Measurements from ENCODE around the gene SLC43A2. TPM values are rescaled to one million over a fixed set of nuclear protein-coding genes. Genes with fewer than 3 reads are reported as not detected.

Gene SLC43A2
- total RNA-seq, 1 experiment from 2014 or later, result 5.6 TPM

- CTCF ChIA-PET, result interaction anchor here (0.7 to 2.7 kb wide), 3 partner anchors 11 to 52 kb away, joined by 3 to 13 read pairs (median 4); no protein-coding TSS in a partner anchor
- POLR2A ChIA-PET, result interaction anchor here (0.5 to 7.0 kb wide), 11 partner anchors 11 to 230 kb away, joined by 3 to 58 read pairs (median 4); partner anchors contain the start of genes PITPNA and RILP
- H3K4me1 Mint-ChIP-seq (ENCODE audit: insufficient read depth, unreplicated experiment), result peaks cover 18% of the 10 kb centered on the region
- H3K9me3 Mint-ChIP-seq (ENCODE audit: unreplicated experiment), result no peaks in the 10 kb centered on the region
- H3K36me3 Mint-ChIP-seq (ENCODE audit: insufficient read depth, unreplicated experiment), result peaks cover 24% of the 10 kb centered on the region
- peak overlapping the region; percentile 59 for H3K4me3 Mint-ChIP-seq (ENCODE audit: unreplicated experiment)
- H3K27me3 Mint-ChIP-seq (ENCODE audit: insufficient read depth, unreplicated experiment), result no peaks in the 10 kb centered on the region
- no peak for TF ChIP-seq CTCF (IDR thresholded peaks at IDR 0.05; ENCODE audit: unreplicated experiment)
- DNase-seq (ENCODE audit: unreplicated experiment), result no peak
- no peak overlapping the region for H3K27ac Mint-ChIP-seq (ENCODE audit: low read depth, unreplicated experiment)
- no TSS peak for BruUV-seq (replicated peaks)
- intact Hi-C loops (cut with micrococcal nuclease), result loop anchor here (5.0 kb wide), 1 partner anchor 34 kb away; no protein-coding TSS in a partner anchor
Observed at GRCh38 chr17:1626333-1626732, 2.3 kb downstream of the SLC43A2 start.

- no peak overlapping the region for H3K27ac Mint-ChIP-seq (ENCODE audit: low read depth, unreplicated experiment)
- H3K9me3 Mint-ChIP-seq (ENCODE audit: unreplicated experiment), result no peaks in the 10 kb centered on the region
- TF ChIP-seq CTCF (IDR thresholded peaks at IDR 0.05; ENCODE audit: unreplicated experiment), result no peak
- ChIA-PET POLR2A (interaction anchor here (0.5 to 7.0 kb wide), 9 partner anchors 10 to 229 kb away, joined by 3 to 58 read pairs (median 5); partner anchors contain the start of gene RILP), CTCF (interaction anchor here (0.8 to 2.7 kb wide), 2 partner anchors 48 to 51 kb away, joined by 4 to 13 read pairs; no protein-coding TSS in a partner anchor)
- BruUV-seq (replicated peaks), result no TSS peak
- peaks cover 18% of the 10 kb centered on the region for H3K4me1 Mint-ChIP-seq (ENCODE audit: insufficient read depth, unreplicated experiment)
- intact Hi-C loops (cut with micrococcal nuclease), result loop anchor here (5.0 kb wide), 1 partner anchor 33 kb away; no protein-coding TSS in a partner anchor
- no peak overlapping the region for H3K4me3 Mint-ChIP-seq (ENCODE audit: unreplicated experiment)
- H3K36me3 Mint-ChIP-seq (ENCODE audit: insufficient read depth, unreplicated experiment), result peaks cover 24% of the 10 kb centered on the region
- H3K27me3 Mint-ChIP-seq (ENCODE audit: insufficient read depth, unreplicated experiment), result no peaks in the 10 kb centered on the region
- no peak for DNase-seq (ENCODE audit: unreplicated experiment)
Observed at GRCh38 chr17:1625581-1625980, 3.1 kb downstream of the SLC43A2 start.

DNA sequence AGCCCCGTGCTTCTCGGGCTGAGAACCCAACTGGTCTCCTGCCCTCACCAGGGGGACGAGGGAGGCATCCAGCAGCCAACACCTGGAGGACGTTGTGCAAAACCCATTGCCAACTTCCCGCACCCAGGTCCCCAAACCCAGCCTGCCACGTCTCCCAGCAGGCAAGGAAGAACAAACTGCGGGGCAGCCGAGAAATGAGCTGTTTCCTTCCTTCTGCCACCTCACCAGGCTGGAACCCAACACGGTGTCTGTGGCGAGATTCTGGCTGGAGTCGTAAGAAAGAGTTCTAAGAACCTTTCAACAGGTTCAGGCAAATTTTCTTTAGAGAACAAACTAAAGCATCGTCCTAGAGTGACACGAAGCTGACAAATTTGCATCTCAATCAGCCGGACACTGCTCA is 3.6 kb downstream of the SLC43A2 start:
- no peaks in the 10 kb centered on the region for H3K9me3 Mint-ChIP-seq (ENCODE audit: unreplicated experiment)
- POLR2A ChIA-PET, result interaction anchor here (1.0 to 7.0 kb wide), 4 partner anchors 9 to 49 kb away, joined by 3 to 58 read pairs (median 14); partner anchors contain the start of gene RILP
- CTCF ChIA-PET, result interaction anchor here (0.6 to 2.7 kb wide), 4 partner anchors 15 to 558 kb away, joined by 3 to 13 read pairs (median 5); no protein-coding TSS in a partner anchor
- peaks cover 13% of the 10 kb centered on the region for H3K4me1 Mint-ChIP-seq (ENCODE audit: insufficient read depth, unreplicated experiment)
- intact Hi-C loops (cut with micrococcal nuclease), result loop anchor here (5.0 kb wide), 1 partner anchor 33 kb away; no protein-coding TSS in a partner anchor
- peaks cover 24% of the 10 kb centered on the region for H3K36me3 Mint-ChIP-seq (ENCODE audit: insufficient read depth, unreplicated experiment)
- no TSS peak for BruUV-seq (replicated peaks)
- TF ChIP-seq CTCF (IDR thresholded peaks at IDR 0.05; ENCODE audit: unreplicated experiment), result no peak
- H3K27ac Mint-ChIP-seq (ENCODE audit: low read depth, unreplicated experiment), result no peak overlapping the region
- no peak overlapping the region for H3K4me3 Mint-ChIP-seq (ENCODE audit: unreplicated experiment)
- H3K27me3 Mint-ChIP-seq (ENCODE audit: insufficient read depth, unreplicated experiment), result no peaks in the 10 kb centered on the region
- no peak for DNase-seq (ENCODE audit: unreplicated experiment)

DNA sequence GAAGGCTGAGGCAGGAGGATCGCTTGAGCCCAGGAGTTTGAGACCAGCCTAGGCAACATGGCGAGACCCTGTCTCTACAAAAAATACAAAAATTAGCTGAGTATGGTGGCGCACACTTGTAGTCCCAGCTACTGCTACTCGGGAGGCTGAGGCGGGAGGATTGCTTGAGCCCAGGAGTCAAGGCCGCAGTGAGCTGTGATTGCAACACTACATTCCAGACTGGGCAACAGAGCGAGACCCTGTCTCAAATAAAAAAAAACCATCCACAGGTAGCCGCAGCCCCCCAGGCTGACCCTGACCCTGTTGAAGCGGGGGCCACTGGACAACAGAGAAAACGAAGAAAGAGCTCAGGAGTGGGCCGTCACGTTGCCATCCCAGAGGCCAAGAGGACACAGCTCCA is 4.0 kb downstream of the SLC43A2 start:
- intact Hi-C loops (cut with micrococcal nuclease), result loop anchor here (5.0 kb wide), 1 partner anchor 32 kb away; no protein-coding TSS in a partner anchor
- no peak for TF ChIP-seq CTCF (IDR thresholded peaks at IDR 0.05; ENCODE audit: unreplicated experiment)
- CTCF ChIA-PET, result interaction anchor here (0.6 to 2.7 kb wide), 4 partner anchors 16 to 558 kb away, joined by 3 to 13 read pairs (median 5); no protein-coding TSS in a partner anchor
- H3K4me3 Mint-ChIP-seq (ENCODE audit: unreplicated experiment), result no peak overlapping the region
- no peak for DNase-seq (ENCODE audit: unreplicated experiment)
- no peaks in the 10 kb centered on the region for H3K27me3 Mint-ChIP-seq (ENCODE audit: insufficient read depth, unreplicated experiment)
- peaks cover 12% of the 10 kb centered on the region for H3K4me1 Mint-ChIP-seq (ENCODE audit: insufficient read depth, unreplicated experiment)
- no peak overlapping the region for H3K27ac Mint-ChIP-seq (ENCODE audit: low read depth, unreplicated experiment)
- H3K36me3 Mint-ChIP-seq (ENCODE audit: insufficient read depth, unreplicated experiment), result peaks cover 27% of the 10 kb centered on the region
- BruUV-seq (replicated peaks), result no TSS peak
- H3K9me3 Mint-ChIP-seq (ENCODE audit: unreplicated experiment), result no peaks in the 10 kb centered on the region
- POLR2A ChIA-PET, result interaction anchor here (1.0 to 7.0 kb wide), 4 partner anchors 9 to 49 kb away, joined by 3 to 58 read pairs (median 14); partner anchors contain the start of gene RILP
